ENCODE data around the gene PON3. TPM values are rescaled to one million over a fixed set of nuclear protein-coding genes. Genes with fewer than 3 reads are reported as not detected.

The PON3 gene
- total and polyA plus RNA-seq, 2 of the 13 experiments (the other 11 are each of a cell fraction or from before 2014, with no cell fraction given): 23.6 to 37.8 TPM

GRCh38 chr7:95434557-95435421 is 38.6 kb upstream of the PON3 start, which contains the start of gene PON2 (continued):
- TF ChIP-seq DBP (CRISPR knock-in tag; IDR thresholded peaks at IDR 0.05; ENCODE audit: not compliant biosample characterization) (peak; percentile 80), CERS6 (CRISPR knock-in tag; IDR thresholded peaks at IDR 0.05) (0 out of 2 replicates have a peak, but pooled peaks have one; percentile 49), RFXANK (CRISPR knock-in tag; IDR thresholded peaks at IDR 0.05) (0 out of 2 replicates have a peak, but pooled peaks have one; percentile 77), GZF1 (CRISPR knock-in tag; IDR thresholded peaks at IDR 0.05) (peak; percentile 43; the same call in 1 of the 2 replicates), AGO2 (optimal IDR thresholded peaks at IDR 0.05; ENCODE audit: low read depth, low read length) (peak; percentile 77), HOMEZ (CRISPR knock-in tag; IDR thresholded peaks at IDR 0.05; ENCODE audit: low read depth) (0 out of 2 replicates have a peak, but pooled peaks have one; percentile 35), USF2 (IDR thresholded peaks at IDR 0.05; ENCODE audit: low read depth, low read length) (no peak), USF2 (CRISPR knock-in tag; IDR thresholded peaks at IDR 0.05; ENCODE audit: borderline replicate concordance) (no peak), PHF8 (CRISPR knock-in tag; IDR thresholded peaks at IDR 0.05) (peak; percentile 94), HOXA9 (CRISPR knock-in tag; IDR thresholded peaks at IDR 0.05; ENCODE audit: borderline replicate concordance) (no peak), TFAP4 (IDR thresholded peaks at IDR 0.05; ENCODE audit: borderline replicate concordance, low read depth) (no peak), E2F2 (CRISPR knock-in tag; IDR thresholded peaks at IDR 0.05; ENCODE audit: borderline replicate concordance) (peak; percentile 91; the same call in 1 of the 2 replicates), ZNF878 (CRISPR knock-in tag; IDR thresholded peaks at IDR 0.05) (no peak), ZBTB43 (CRISPR knock-in tag; conservative IDR thresholded peaks at IDR 0.05) (peak; percentile 70), KMT2B (CRISPR knock-in tag; IDR thresholded peaks at IDR 0.05) (peak; percentile 61; the same call in 1 of the 2 replicates), SIX4 (CRISPR knock-in tag; IDR thresholded peaks at IDR 0.05) (peak; percentile 28; the same call in 1 of the 2 replicates), MIER3 (CRISPR knock-in tag; IDR thresholded peaks at IDR 0.05; ENCODE audit: borderline replicate concordance) (no peak; the same call in 1 of the 2 replicates), ZMAT5 (CRISPR knock-in tag; IDR thresholded peaks at IDR 0.05; ENCODE audit: borderline replicate concordance, low read depth) (no peak)

All from HepG2 (cell line).